HPDE6-E6E7 (cell line): ENCODE results near the gene SETSIP.
"Not testable (repeated sequence)": the region's sequence is repeated elsewhere in the genome, so short reads cannot be mapped to it uniquely, and the experiment has no call there.

Experiments
- DNase-seq: peaks from one replicate; pipeline ENCODE4 v3.0.0; 2011; ENCODE audit warnings: missing footprints; ENCODE audit errors: extremely low spot score

Gene SETSIP

DNA sequence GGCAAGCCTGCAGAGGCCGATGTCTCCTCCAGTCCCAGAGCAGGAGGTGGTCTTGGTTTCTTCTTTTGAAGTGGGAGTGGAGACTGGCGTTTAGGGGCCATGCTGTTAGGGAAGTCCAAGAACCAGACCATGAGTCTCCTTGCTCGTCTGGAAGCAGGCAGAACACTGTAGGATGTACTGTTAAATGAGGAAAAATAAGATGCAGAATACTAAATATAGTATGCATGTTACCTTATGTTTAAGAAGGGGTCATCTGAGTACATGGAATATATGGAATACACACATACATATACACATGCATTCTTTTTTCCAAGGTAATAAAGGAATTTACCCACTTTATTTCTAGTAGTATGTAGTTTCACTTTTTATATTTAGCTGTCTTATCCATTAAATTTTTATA is at the start of gene SETSIP:
SETSIP (minus strand) TSS at position 101 of the 400 bp plus-strand sequence; CDS start at position 101, 0 bp downstream.
- DNase-seq, result no peak

GRCh38 chr1:92123868-92124267 is 48.7 kb upstream of the SETSIP start:
- no peak for DNase-seq

DNA sequence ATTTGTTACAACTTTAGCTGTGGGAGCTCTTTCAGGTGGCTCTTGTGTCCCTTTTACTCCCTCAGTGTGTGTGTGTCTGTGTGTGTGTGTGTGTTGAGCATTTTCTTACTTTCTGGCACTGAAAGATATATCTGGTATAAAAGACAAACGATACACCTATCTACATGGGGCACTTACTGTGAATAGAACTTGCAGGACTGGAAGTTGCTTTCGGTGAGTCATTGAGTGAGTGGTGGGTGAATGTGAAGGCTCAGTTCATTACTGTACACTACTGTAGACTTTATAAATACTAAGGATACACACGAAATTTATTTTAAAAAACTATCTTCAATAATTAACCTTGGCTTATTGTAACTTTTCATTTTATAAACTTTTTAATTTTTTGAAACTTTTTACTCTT is 43.6 kb upstream of the SETSIP start:
- DNase-seq, result peak; percentile 20

GRCh38 chr1:92117526-92117925 is 42.3 kb upstream of the SETSIP start:
- DNase-seq, result no peak

- DNase-seq, result no peak
Measured at GRCh38 chr1:92108631-92109030, 33.4 kb upstream of the SETSIP start.

DNA sequence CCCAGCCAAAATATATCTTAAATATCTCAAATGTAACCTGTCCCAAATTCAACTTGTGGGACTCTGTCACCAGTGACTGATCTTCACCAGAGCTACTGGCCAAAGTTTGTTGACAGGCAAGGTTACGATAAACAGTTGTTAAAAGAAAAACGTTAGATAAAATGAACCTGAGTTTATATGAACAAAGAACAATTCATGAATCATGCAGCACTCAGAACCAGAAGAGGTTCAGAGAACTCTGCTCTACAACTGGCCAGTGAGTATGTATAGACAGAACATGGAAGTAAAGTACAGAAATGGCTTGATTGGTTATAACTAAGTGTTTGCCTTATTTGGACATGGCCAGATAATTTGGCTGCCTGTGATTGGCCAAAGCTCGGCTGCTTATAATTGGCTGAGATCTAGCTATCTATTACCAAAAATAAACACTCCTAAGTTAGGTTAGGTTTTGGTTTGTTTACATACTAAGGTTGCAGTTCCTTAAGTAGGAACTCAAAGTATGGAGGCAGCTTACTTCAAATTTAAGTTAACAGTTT is 30.4 kb upstream of the SETSIP start:
- DNase-seq, result no peak

DNA sequence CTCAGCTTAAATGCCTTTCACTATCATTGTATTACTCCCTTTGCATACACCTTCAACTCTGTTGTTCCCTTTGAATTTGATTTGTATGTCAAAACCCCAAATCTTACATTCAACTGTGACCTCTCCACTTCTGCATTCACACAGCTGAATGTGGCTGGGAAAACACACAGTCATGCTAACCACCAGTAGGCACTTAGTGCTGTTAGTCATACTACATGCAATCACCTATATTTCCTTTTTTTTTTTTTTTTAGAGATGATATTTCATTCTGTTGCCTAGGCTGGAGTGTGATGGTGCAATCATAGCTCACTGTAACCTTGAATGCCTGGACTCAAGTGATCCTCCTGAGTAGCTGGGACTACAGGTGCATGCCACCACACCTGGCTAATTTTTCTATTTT is 21.1 kb upstream of the SETSIP start:
- no peak for DNase-seq

- no peak for DNase-seq
Measured at GRCh38 chr1:92095874-92096273, 20.7 kb upstream of the SETSIP start.

DNA sequence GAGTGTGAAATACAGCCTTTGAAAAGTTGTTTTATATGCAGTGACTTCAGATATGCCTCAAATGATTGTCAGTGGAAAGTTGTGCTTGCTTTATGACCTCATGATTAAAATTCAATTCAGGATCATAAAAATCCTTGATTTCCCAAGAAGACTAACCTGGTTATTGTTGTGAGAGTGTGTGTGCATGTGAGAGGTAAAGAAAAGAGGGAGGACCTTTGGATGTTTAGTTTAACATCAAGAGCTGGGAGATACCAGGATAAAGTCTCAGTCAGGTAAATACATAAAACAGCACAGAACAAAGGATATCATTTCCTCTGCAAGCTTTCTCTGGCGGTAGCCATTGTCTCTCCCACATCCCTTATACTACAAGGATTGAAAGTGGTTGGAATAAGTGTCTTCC is 19.4 kb upstream of the SETSIP start:
- DNase-seq, result no peak

GRCh38 chr1:92094090-92094489 is 18.9 kb upstream of the SETSIP start:
- no peak for DNase-seq

DNA sequence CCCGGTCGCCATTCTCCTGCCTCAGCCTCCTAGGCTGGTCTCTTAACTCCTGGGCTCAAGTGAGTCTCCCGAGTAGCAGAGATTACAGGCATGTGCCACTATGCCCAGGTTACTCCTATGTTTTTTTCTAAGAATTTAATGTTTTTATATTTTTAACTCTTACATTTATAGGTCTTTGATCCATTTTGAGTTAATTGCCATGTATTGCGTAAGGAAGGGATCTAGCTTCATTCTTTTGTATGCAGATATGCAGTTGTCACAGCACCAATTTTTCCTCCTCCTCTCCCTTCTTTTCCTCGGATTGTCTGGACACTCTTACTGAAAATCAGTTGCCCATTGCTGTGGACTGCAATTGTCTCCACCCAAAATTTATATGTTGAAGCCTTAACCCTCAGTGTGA is 16.4 kb upstream of the SETSIP start:
- DNase-seq, result no peak

DNA sequence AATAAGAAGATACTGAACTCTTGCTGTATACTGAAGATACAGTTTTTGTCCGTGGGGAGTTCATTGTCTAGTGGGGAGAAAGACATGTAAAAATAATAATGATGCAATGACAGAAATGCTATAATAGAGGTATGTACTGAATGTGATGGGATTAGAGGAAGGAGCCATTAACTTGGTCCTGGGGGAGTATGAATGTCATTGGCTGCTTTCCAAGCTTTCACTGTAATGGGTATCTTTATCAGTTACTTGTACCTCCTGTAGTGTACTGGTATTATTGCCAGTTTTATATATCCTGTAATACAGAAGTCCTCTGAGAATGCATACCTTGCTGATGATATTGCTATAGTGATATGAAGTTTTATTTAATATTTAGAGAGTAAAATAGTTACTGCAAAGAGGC is 12.3 kb upstream of the SETSIP start:
- DNase-seq, result no peak

DNA sequence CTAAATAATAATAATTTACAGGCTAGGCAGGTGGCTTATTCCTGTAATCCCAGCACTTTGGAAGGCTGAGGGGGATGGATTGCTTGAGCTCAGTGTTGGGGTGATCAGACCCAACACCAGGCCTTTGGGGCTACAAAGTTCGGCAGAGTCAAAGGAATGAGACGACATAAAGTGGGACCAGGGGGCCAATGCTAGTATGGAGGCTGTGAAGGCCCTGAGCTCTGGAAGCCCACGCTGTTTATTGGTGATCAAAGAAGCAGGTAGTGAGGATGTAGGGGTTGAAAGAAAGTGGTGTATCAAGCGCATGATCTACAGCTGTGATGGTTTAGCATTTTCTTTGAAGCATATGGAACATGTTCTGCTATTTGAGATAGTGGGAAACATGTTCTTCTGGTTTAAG is 10.5 kb upstream of the SETSIP start:
- DNase-seq, result no peak

DNA sequence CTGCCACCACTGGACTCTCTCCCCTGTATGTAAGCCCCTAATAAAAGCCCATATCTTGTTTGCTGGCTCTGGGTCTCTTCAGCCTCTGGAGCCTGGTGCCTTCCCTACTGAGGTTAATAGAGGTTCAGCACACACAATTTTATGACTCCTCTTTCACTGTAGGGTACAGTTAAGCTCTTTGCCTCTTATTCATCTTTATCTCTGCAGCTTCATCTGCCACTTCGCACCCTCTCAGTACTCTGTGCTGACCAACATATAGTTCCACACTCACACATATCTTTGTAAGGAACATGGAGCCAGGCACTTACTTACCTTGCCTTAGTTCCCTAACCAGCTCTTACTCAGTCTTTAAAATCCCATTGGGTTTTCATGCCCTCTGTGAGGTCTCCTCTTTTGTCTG is 9.4 kb upstream of the SETSIP start:
- no peak for DNase-seq

- no peak for DNase-seq
Measured at GRCh38 chr1:92081031-92081430, 5.8 kb upstream of the SETSIP start.

DNA sequence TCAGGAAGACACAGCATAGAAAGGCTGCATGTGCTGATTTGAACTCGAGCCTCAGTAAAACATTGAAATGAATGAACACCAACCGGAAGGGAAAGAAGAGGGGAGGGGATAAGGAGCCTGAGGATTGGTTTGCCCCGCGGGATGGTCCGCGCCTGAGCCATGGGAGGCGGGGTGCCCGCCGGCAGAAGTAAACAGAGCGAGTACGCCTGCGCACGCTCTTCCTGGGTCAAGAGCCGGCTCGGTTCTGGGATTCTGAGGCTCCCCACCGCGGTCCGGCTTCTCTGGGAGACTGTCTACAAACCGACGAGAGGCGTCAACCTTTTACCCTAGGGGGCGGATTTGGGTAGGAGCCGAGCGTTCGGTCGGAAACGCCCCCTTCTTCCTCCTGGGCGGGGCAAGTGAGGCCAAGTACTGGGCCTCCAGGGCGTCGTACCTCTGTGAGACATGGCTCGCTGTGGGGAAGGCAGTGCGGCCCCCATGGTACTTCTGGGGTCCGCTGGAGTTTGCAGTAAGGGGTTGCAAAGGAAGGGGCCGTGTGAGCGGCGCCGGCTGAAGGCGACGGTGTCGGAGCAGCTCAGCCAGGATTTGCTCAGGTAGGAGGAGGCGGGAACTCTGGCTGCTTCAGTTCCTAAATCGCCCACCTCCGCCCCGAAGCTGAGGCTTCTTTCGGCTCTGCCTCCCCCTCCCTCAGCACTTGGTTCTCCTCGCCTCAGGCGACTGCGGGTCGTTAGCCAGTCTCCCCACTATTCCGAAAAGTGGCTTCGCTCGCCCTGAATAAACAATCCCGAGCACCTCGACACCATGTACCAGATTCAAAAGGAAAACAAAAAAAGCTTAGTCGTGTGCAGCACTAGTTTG is 5.1 kb upstream of the SETSIP start, which contains the start of gene BTBD8:
BTBD8 (plus strand) TSS at position 218 of the 858 bp plus-strand sequence; CDS start at position 445, 227 bp downstream.
- DNase-seq, result peak; percentile 61

GRCh38 chr1:92079441-92079840 is 4.2 kb upstream of the SETSIP start:
- no peak for DNase-seq

GRCh38 chr1:92078077-92078476 is 2.9 kb upstream of the SETSIP start:
- not testable (repeated sequence) for DNase-seq

GRCh38 chr1:92076363-92076762 is 1.2 kb upstream of the SETSIP start:
- no peak for DNase-seq

- not testable (repeated sequence) for DNase-seq
Measured at GRCh38 chr1:92074446-92074845, 765 bp downstream of the SETSIP start.

DNA sequence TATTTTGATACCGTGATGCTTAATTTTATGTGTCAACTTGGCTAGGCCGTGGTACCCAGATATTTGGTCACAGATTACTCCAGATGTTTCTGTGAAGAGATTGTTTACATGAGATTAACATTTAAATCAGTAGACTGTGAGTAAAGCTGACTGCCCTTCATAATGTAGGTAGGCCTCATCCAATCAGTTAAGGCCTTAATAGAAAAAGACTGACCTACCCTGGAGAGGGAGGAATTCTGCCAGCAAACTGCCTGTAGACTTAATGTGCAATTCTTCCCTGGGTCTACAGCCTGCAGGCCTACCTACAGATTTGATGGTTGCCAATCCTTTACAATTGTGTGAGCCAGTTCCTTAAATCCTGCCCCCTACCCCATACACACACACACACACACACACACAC is 4.3 kb downstream of the SETSIP start:
- DNase-seq, result no peak

GRCh38 chr1:92066321-92066720 is 8.9 kb downstream of the SETSIP start:
- DNase-seq, result no peak

GRCh38 chr1:92065042-92065441 is 10.2 kb downstream of the SETSIP start:
- no peak for DNase-seq
